Measurements from ENCODE around the gene FADS1.

The FADS1 gene

GRCh38 chr11:61775106-61775505, 41.7 kb downstream of the FADS1 start:
- DNase-seq = no peak

DNA sequence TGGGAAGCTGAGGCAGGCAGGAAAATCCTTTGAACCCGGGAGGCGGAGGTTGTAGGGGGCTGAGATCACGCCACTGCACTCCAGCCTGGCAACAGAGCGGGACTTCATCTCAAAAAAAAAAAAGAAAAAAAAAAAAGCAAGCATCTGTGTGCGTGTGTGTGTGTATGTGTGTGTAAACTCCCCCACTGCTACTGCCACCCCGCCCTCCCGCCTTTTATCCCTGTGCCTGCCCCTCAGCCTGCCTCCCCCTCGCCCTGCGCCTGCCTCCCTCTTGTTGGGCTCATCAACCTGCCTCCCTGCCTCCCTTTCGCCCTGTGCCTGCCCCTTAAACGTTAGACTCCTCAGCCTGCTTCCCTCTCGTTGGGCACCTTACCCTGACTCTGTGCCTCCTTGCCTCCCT, 42.4 kb downstream of the FADS1 start:
- no peak for DNase-seq

- no peak for DNase-seq
These were observed 43.0 kb downstream of the FADS1 start for GRCh38 chr11:61773809-61774208.

- no peak for DNase-seq
These were observed 43.4 kb downstream of the FADS1 start for GRCh38 chr11:61773356-61773755.

DNA sequence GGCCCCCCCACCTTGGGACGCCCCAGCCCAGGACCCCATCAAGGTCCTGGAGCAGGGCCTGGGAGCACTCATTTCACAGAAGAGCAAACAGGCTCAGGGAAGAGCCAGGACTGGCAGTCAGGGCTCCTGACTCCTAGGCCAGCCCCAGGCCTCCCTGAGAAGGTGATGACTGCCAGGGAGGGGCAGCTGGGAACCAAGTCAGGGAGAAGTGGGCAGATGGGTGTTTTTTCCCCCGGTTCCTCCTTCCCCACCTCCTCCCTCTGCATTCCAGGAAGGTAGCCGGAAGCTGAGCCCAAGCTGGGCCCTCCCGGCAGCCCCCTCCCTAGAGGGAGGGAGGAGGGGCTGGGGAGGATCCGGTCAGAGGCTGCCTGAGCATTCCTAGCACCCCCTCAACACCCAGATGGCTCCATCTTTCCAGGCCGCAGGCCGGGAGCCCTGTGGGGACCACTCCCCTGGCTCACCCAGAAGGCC, 44.8 kb downstream of the FADS1 start:
- DNase-seq = no peak

- no peak for DNase-seq
These were observed 45.5 kb downstream of the FADS1 start for GRCh38 chr11:61771195-61771894.

DNA sequence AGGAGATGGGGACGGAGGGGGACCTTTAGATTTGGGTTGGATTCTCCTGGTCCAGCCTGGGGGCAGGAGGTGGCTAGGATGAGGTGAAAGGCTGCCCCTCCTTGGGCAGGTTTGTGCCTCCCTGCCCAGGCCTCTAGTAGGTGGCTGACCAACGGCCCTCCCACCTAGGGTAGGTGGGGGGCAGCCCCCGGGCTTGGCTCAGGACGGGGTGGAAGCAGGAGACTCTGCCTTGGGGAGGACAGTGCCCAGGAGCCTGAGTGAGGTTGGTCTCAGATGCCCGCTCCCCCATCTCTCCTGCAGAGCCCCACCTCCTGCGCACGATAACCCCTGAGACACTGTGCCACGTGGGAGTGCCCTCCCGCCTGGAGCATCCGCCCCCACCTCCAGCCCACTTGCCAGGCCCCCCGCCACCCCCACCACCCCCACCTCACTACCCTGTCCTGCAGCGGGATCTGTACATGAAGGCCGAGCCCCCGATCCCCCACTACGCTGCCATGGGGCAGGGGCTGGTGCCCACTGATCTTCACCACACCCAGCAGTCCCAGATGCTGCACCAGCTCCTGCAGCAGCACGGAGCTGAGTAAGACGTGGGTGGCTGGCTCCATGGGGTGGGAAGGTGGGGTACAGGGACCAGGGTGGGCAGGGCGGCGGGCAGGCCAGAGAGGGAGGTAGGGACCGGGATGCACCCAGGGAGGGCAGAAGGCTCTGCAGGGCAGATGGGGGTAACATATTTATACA, 46.7 kb downstream of the FADS1 start:
- DNase-seq = no peak

GRCh38 chr11:61769169-61769920, 47.5 kb downstream of the FADS1 start:
- no peak for DNase-seq

DNA sequence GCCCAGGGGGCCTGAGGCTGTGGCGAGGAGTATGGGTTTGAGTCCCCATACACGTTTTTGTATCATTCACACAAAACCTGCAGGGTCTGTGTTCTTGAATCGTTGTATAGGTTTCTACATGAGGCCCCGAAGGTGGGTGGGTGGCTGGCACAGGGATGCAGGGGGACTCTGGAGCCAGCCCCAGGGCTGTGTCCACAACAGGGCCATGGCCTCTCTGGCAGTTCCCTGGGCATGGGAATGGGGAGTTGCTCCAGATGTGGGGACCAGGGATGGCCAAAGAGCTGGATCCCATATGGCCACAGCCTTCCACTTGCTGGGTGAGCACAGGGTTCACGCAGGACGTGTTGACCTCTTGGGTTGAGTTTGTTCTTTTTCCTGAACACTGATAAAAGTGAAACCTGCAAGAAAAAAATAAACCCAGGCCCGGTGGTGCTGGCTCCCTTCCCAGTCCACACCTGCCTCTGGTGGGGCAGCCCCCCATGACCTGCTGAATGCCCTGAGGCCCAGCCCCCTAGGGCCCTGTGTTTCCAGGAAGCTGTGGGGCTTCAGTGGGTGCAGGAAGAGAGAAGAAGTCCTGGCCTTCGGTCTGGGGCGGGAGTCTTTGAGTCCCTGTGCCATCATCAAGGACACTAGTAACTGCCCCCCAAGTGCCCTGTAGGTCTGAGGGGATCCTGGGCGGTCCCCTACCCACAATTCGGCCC, 48.3 kb downstream of the FADS1 start:
- no peak for DNase-seq

- no peak for DNase-seq
These were observed 50.4 kb downstream of the FADS1 start for GRCh38 chr11:61766353-61766841.

- no peak for DNase-seq
These were observed 51.1 kb downstream of the FADS1 start for GRCh38 chr11:61765550-61766253.

DNA sequence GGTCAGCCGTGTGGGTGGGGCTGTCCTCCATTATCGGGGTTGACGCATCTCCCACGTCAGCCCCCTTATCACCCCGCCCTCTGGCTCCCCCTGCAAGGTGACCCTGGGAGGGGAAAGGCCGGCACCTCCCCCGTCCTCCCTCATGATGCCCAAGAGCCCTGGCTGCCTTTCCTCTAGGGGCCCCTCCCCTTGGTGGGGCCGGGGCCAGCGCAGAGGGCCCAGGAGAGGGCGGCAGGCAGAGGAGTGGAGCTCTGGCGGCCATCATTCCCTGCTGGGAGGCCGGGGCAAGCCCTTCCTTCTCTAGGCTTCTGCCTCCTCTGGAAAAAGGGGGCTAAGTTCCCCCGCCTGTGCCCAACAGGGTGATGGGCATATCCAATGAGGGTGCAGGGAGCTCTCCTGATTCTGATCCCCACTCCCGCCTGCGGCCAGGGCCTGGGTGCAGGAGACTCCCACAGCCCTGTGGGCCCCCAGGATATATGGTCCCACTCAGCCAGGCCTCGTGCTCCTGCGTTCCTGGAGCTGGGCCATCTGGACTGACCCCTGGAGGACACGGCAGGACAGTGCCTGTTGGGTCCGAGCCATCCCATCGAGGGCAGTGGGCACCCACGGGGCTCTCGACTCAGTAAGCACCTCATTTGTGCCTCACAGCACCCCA, 52.1 kb downstream of the FADS1 start:
- no peak for DNase-seq

DNA sequence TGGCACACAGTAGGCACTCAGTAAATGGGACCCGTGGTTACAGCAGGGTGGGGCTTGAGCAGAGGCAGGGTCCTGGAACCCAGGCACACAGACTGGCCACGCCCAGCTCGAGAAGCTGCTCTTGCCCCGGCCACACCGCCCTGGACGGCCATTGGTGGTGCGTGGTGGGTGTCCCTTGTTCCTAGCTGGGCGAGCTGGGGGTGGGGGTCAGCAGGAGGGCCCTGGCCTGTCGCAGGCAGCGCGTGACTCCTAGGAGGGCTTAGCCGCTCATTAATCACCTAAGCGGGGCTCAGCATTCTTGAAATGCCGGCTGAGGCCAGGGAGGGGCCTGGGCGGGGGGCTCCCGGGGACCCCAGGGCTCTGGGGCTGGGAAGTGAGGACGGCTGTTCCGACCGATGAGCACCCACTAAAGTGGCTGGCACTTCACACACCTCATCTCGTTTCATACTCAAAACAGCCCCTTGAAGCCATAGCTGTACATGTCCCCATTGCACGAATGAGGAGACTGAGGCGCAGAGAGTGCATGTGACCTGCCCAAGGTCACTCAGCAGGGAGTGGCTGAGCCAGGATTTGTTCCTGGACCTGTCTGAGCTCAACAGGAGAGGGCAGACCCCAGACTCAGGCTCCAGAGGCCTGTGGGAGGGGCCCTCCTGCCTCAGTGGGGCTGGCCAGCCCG, 52.7 kb downstream of the FADS1 start:
- no peak for DNase-seq

GRCh38 chr11:61762798-61763197, 54.0 kb downstream of the FADS1 start:
- DNase-seq = no peak

- DNase-seq = no peak
These were observed 54.6 kb downstream of the FADS1 start for GRCh38 chr11:61762223-61762615.

DNA sequence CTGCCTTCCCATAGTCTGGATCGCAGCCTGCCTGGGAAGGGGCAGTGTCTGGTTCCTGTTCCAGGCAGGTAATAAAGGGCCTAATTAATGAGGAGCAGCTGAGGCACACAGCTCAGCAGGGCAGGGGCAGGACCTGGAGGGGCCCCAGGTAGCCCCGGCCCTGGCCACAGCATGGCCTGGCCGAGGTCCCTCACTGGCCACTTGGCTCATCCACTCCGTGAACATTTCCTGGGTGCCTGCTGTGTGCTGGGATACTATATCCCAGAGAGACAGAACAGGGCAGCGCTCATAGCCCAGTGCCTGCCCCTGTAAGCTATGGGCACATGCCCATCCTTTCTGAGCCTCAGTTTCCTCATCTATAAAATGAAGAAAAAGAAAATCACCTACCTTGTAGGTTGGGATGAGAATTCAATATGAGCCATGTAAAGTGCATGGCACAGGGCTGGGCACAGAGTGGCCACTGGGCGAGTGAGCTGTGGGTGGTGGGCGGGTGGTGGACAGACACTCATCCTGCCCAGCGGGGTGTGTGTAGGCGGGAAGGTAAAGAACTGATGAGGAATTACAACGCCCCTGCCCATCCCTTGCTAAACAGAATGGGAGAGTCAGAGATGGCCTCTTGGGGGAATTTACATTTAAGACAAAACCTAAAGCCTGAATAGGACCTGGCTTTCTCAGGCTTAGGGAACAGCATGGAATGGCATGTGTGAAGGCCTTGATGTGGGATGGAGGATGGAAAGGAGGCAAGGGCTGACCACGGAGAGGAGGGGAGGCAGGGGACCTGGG, 55.2 kb downstream of the FADS1 start:
- DNase-seq = no peak

- no peak for DNase-seq
These were observed 55.9 kb downstream of the FADS1 start for GRCh38 chr11:61760946-61761345.

DNA sequence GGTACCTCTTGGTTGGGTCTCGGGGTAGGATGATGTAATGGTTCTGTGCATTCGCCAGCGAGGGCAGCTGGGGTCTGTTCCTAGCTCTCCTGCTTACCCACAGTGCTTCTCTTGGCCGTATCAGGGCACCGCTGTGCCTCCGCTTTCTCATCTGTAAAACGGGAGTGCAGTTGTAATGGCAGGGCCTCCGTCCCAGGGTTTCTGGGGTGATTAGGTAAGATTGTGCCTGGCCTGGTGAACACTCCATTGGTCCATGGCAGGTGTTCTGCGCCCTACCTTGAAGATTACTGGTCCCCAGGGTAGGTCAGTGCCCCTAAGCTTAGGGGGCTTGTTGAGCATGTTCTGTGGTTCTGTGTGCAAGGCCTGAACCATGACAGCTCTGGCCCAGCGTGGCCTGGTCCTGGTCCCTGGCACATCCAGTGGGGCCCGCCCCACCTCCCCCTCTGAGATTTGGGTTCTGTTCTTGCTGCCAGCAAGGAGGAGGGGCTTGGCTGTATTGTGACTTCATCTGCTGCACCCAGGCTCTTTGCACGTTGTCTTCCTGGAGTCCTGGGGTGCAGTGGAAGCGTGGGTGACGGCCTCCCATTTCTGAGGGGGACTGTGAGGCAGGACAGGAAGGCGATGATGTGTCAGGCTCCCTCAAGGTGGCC, 59.5 kb downstream of the FADS1 start:
- DNase-seq = no peak

DNA sequence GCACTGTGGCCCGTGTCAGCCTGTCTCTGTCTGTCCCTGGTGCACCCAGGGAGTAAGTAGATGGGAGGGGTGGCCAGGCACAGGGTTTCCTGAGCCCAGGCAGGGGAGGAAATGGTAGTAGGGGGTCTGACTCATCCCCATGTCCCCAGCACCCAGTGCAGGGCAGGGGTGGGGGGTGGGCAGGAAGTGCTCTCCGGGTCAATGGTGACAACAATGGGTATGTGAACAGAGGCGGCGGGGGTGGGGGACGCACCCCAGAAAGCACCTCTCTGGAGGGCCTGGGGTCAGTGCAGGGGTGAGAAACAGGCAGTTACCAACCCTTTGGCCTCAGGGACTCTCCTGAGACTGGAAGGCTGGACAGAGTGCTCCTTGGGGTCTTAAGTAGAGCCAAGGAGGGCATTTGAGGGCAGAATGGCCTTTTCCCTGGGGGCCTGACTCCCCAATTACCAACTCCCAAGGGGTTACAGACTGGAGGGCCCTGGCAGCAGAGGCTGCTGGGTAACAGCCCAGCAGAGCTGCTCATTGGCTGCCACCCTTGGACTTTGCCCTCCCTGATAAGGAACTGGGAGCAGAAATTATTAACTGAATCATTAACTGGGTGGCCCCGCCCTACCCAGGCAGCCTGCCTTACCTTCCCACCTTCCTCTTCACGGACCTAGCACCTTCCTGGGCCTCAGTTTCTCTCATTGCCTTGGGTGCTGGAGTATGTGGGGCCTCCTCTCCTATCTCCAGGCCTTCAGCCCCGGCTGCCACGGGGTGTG, 60.2 kb downstream of the FADS1 start:
- DNase-seq = no peak

All from effector CD8-positive, alpha-beta T cell (primary cell).